Calu3 (cell line): ENCODE data around the gene SPATA6. TPM values are rescaled to one million over a fixed set of nuclear protein-coding genes. Genes with fewer than 3 reads are reported as not detected.

ENCODE experiments used
- BruUV-seq: library from RNA; stranded (reverse); fragments of 400-500 nt; replicated peaks from 2 replicates; lab custom pipeline; 2021; lab: Mats Ljungman, UMichigan
- CTCF ChIA-PET: fragments of 300-600 bp; sonication (Branson Sonifier 250); formaldehyde crosslinking; loops from one replicate; lab custom pipeline; 2022; ENCODE audit warnings: antibody characterized with exemption; lab: Charles Lee
- DNase-seq: peaks from one replicate; pipeline ENCODE4 v3.0.0; 2022
- H3K27ac Mint-ChIP-seq: one replicate; pipeline ENCODE4 v1.8.0; 2022; ENCODE audit warnings: mixed read lengths; ENCODE audit not compliant: unreplicated experiment
- H3K27me3 Mint-ChIP-seq: one replicate; pipeline ENCODE4 v1.8.0; 2022; ENCODE audit warnings: mixed read lengths; ENCODE audit not compliant: unreplicated experiment
- H3K36me3 Mint-ChIP-seq: one replicate; pipeline ENCODE4 v1.8.0; 2022; ENCODE audit warnings: mild to moderate bottlenecking, moderate library complexity, mixed read lengths; ENCODE audit not compliant: insufficient read depth, unreplicated experiment
- H3K4me1 Mint-ChIP-seq: one replicate; pipeline ENCODE4 v1.8.0; 2022; ENCODE audit warnings: mild to moderate bottlenecking, low read depth, mixed read lengths; ENCODE audit not compliant: unreplicated experiment
- H3K4me3 Mint-ChIP-seq: one replicate; pipeline ENCODE4 v1.8.0; 2022; ENCODE audit warnings: mild to moderate bottlenecking, low read depth, moderate library complexity, mixed read lengths; ENCODE audit not compliant: unreplicated experiment
- H3K9me3 Mint-ChIP-seq: one replicate; pipeline ENCODE4 v1.8.0; 2022; ENCODE audit warnings: low read depth, mixed read lengths; ENCODE audit not compliant: unreplicated experiment
- CTCF ChIP-seq: fragments of 200-600 bp; IDR thresholded peaks from one replicate; pipeline ENCODE4 v1.8.0; 2022; ENCODE audit warnings: antibody characterized with exemption; ENCODE audit not compliant: unreplicated experiment
- intact Hi-C: fragments of 100-400 bp; cut with micrococcal nuclease; formaldehyde crosslinking; loops from one replicate; pipeline ENCODE4 v1.10.0; 2022; ENCODE audit not compliant: unreplicated experiment
- total RNA-seq: library from RNA; stranded (reverse); gene quantifications from 2 replicates; pipeline ENCODE4 v1.2.3, GENCODE V29; 2022

Gene SPATA6
- total RNA-seq, 1 experiment from 2014 or later = 15.7 TPM

GRCh38 chr1:48396208-48396607, 75.8 kb downstream of the SPATA6 start:
- Mint-ChIP-seq H3K36me3 (no peaks in the 10 kb centered on the region), H3K27ac (no peak overlapping the region), H3K4me3 (no peak overlapping the region), H3K9me3 (no peaks in the 10 kb centered on the region), H3K4me1 (no peaks in the 10 kb centered on the region), H3K27me3 (no peaks in the 10 kb centered on the region)
- DNase-seq = no peak
- CTCF ChIA-PET = no interaction called here
- no peak for TF ChIP-seq CTCF
- no TSS peak for BruUV-seq
- intact Hi-C loops = no loop called here

GRCh38 chr1:48391926-48392325, 80.1 kb downstream of the SPATA6 start:
- Mint-ChIP-seq H3K4me1 (no peaks in the 10 kb centered on the region), H3K27me3 (no peaks in the 10 kb centered on the region), H3K27ac (no peak overlapping the region), H3K36me3 (no peaks in the 10 kb centered on the region), H3K9me3 (peaks cover 3% of the 10 kb centered on the region), H3K4me3 (no peak overlapping the region)
- TF ChIP-seq CTCF = no peak
- intact Hi-C loops = no loop called here
- no peak for DNase-seq
- BruUV-seq = no TSS peak
- CTCF ChIA-PET = no interaction called here

- Mint-ChIP-seq H3K36me3 (no peaks in the 10 kb centered on the region), H3K27ac (no peak overlapping the region), H3K9me3 (peaks cover 3% of the 10 kb centered on the region), H3K27me3 (no peaks in the 10 kb centered on the region), H3K4me3 (no peak overlapping the region), H3K4me1 (no peaks in the 10 kb centered on the region)
- CTCF ChIA-PET = no interaction called here
- TF ChIP-seq CTCF = no peak
- intact Hi-C loops = no loop called here
- BruUV-seq = no TSS peak
- DNase-seq = no peak
These were observed 84.6 kb downstream of the SPATA6 start for GRCh38 chr1:48387409-48387808.

GRCh38 chr1:48374785-48375184, 97.2 kb downstream of the SPATA6 start:
- Mint-ChIP-seq H3K27ac (no peak overlapping the region), H3K9me3 (peaks cover 8% of the 10 kb centered on the region), H3K36me3 (peaks cover 5% of the 10 kb centered on the region), H3K4me1 (no peaks in the 10 kb centered on the region), H3K27me3 (no peaks in the 10 kb centered on the region), H3K4me3 (no peak overlapping the region)
- CTCF ChIA-PET = interaction anchor here (0.5 kb wide), 1 partner anchor 22 kb away, joined by 5 read pairs; no protein-coding TSS in a partner anchor
- no TSS peak for BruUV-seq
- intact Hi-C loops = no loop called here
- no peak for TF ChIP-seq CTCF
- DNase-seq = no peak
